GM06990 (cell line): ENCODE results near the gene GAS2L1.

Source experiments
- DNase-seq: peaks from one replicate; pipeline ENCODE4 v3.0.0-alpha.2; 2011; ENCODE audit not compliant: insufficient read length; ENCODE audit errors: extremely low read depth
- H3K27me3 ChIP-seq: replicated peaks from 2 replicates; pipeline ENCODE4 v1.6.0; 2011; ENCODE audit warnings: low read length; ENCODE audit not compliant: control insufficient read depth, insufficient read depth
- H3K36me3 ChIP-seq: 2 replicates; pipeline ENCODE4 v1.5.1; 2011; ENCODE audit warnings: low read length; ENCODE audit not compliant: control insufficient read depth, insufficient read depth
- H3K4me3 ChIP-seq: replicated peaks from 2 replicates; pipeline ENCODE4 v1.5.1; 2011; ENCODE audit warnings: low read depth, mild to moderate bottlenecking, control low read depth, low read length
- CTCF ChIP-seq: IDR thresholded peaks from 2 replicates; pipeline ENCODE4 v1.5.1; 2011; ENCODE audit warnings: low read length, control low read depth, mild to moderate bottlenecking, inconsistent platforms; ENCODE audit not compliant: insufficient read depth, poor library complexity, severe bottlenecking

GAS2L1 gene

GRCh38 chr22:29312218-29313125 lies 6.0 kb downstream of the GAS2L1 start:
- no peak overlapping the region for H3K4me3 ChIP-seq
- no peak for DNase-seq
- peaks cover 1% of the 10 kb centered on the region for H3K27me3 ChIP-seq
- TF ChIP-seq CTCF = no peak
- H3K36me3 ChIP-seq = no peaks in the 10 kb centered on the region

GRCh38 chr22:29313126-29313575 lies 6.7 kb downstream of the GAS2L1 start:
- peak; percentile 59 for DNase-seq
- Histone ChIP-seq H3K36me3 (no peaks in the 10 kb centered on the region), H3K4me3 (no peak overlapping the region), H3K27me3 (peaks cover 1% of the 10 kb centered on the region)
- peak; percentile 41 for TF ChIP-seq CTCF

GRCh38 chr22:29313576-29314466 lies 7.4 kb downstream of the GAS2L1 start:
- Histone ChIP-seq H3K4me3 (no peak overlapping the region), H3K27me3 (peaks cover 1% of the 10 kb centered on the region), H3K36me3 (no peaks in the 10 kb centered on the region)
- no peak for TF ChIP-seq CTCF
- no peak for DNase-seq

GRCh38 chr22:29314537-29315285 lies 8.3 kb downstream of the GAS2L1 start:
- no peaks in the 10 kb centered on the region for H3K36me3 ChIP-seq
- DNase-seq = no peak
- peaks cover 1% of the 10 kb centered on the region for H3K27me3 ChIP-seq
- no peak for TF ChIP-seq CTCF
- no peak overlapping the region for H3K4me3 ChIP-seq
